GM19099 (cell line): Measurements from ENCODE around the gene DLGAP5.

Experiments
- POLR2A ChIP-seq: IDR thresholded peaks from 3 replicates; pipeline ENCODE4 v1.6.1; 2011; ENCODE audit warnings: low read depth; ENCODE audit not compliant: insufficient read length; ENCODE audit errors: extremely low read depth

DLGAP5 gene

GRCh38 chr14:55194656-55195355, 3.4 kb upstream of the DLGAP5 start:
- no peak for TF ChIP-seq POLR2A

- TF ChIP-seq POLR2A = no peak
Measured at GRCh38 chr14:55192054-55192621, 753 bp upstream of the DLGAP5 start.

GRCh38 chr14:55190906-55191202, 531 bp downstream of the DLGAP5 start:
- no peak for TF ChIP-seq POLR2A

GRCh38 chr14:55188686-55189295, 2.6 kb downstream of the DLGAP5 start:
- no peak for TF ChIP-seq POLR2A

- TF ChIP-seq POLR2A = no peak
Measured at GRCh38 chr14:55180434-55180833, 11.0 kb downstream of the DLGAP5 start.

GRCh38 chr14:55180006-55180405, 11.4 kb downstream of the DLGAP5 start:
- no peak for TF ChIP-seq POLR2A

GRCh38 chr14:55170526-55170925, 20.9 kb downstream of the DLGAP5 start:
- no peak for TF ChIP-seq POLR2A

GRCh38 chr14:55160989-55161388, 30.4 kb downstream of the DLGAP5 start:
- TF ChIP-seq POLR2A = no peak

GRCh38 chr14:55158412-55158811, 33.0 kb downstream of the DLGAP5 start:
- no peak for TF ChIP-seq POLR2A

GRCh38 chr14:55157080-55157479, 34.3 kb downstream of the DLGAP5 start:
- no peak for TF ChIP-seq POLR2A

- TF ChIP-seq POLR2A = no peak
Measured at GRCh38 chr14:55153951-55154350, 37.4 kb downstream of the DLGAP5 start.

- no peak for TF ChIP-seq POLR2A
Measured at GRCh38 chr14:55152052-55152753, 39.2 kb downstream of the DLGAP5 start.

GRCh38 chr14:55151601-55152000, 39.8 kb downstream of the DLGAP5 start:
- TF ChIP-seq POLR2A = no peak

GRCh38 chr14:55146425-55146824, 45.0 kb downstream of the DLGAP5 start:
- no peak for TF ChIP-seq POLR2A

GRCh38 chr14:55142466-55142865, 48.9 kb downstream of the DLGAP5 start:
- no peak for TF ChIP-seq POLR2A

- no peak for TF ChIP-seq POLR2A
Measured at GRCh38 chr14:55141825-55142224, 49.6 kb downstream of the DLGAP5 start.

GRCh38 chr14:55139696-55140509, 51.5 kb downstream of the DLGAP5 start:
- TF ChIP-seq POLR2A = no peak
